ENCODE measurements around the gene RGMA.
"Not testable (repeated sequence)": the region's sequence is repeated elsewhere in the genome, so short reads cannot be mapped to it uniquely, and the experiment has no call there.

Gene RGMA

GRCh38 chr15:93044301-93045190 is 44.5 kb downstream of the RGMA start:
- no peak for TF ChIP-seq CTCF (IDR thresholded peaks at IDR 0.05; ENCODE audit: low read depth, low read length, missing control alignments)

GRCh38 chr15:93043621-93044300 is 45.2 kb downstream of the RGMA start:
- no peak overlapping the region for H3K4me3 ChIP-seq (ENCODE audit: low read depth, low read length)
- TF ChIP-seq CTCF (IDR thresholded peaks at IDR 0.05; ENCODE audit: low read depth, low read length, missing control alignments): no peak
- no peak for DNase-seq (ENCODE audit: low read depth)

More at GRCh38 chr15:93044301-93045190, 44.5 kb downstream of the RGMA start:
- no peak for DNase-seq (ENCODE audit: low read depth)
- H3K4me3 ChIP-seq (ENCODE audit: low read depth, low read length): no peak overlapping the region

DNA sequence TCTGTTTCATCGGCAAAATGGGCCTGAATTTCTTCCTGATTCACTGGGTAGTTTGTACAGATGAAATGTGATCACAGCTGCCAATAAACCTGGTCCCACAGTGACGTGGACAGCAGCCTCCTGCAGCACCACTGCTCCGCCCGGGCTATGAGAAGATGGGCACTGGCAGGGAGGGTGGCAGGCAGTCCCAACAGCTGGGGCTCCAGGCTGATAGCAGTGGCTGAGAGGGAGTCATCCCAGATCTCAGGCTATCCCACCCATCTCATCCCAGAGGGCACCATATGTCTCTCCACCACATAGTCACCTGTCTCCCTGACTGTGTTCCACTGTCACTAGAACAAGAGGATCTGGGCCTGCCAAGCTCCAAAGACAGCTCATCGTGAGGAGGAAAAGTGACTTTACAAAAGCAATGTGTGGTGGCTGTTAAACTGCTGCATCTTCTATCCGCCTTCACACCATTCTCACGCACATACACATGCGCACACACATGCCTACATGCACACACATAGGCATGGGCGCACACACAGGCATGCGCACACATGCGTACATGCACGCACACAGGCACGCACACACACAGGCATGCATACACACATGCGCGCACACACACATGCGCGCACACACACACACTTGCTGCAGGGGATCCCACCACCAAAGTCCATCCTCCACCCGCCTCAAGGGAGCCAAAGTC is 46.2 kb downstream of the RGMA start:
- no peak for DNase-seq (ENCODE audit: low read depth)
- no peak overlapping the region for H3K4me3 ChIP-seq (ENCODE audit: low read depth, low read length)
- TF ChIP-seq CTCF (IDR thresholded peaks at IDR 0.05; ENCODE audit: low read depth, low read length, missing control alignments): no peak

DNA sequence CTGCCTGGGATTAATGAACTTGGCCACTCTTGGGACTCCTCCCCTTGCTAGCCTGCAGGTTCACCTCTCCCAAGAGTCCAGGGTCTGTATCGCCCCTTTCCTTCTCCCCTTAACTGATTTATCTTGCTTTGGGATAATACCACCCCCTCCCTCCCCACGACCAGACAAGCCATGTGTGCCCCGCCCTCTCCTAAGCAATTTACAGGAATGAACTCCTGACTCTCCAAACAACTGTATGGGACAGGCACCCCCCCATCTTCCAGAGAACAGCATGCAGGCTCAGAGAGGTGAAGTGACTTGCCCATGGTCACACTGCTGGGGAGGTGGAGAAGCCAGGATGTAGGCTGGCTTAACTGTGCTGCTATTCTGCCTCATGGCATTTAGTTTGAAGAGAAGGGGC is 46.8 kb downstream of the RGMA start:
- no peak overlapping the region for H3K4me3 ChIP-seq (ENCODE audit: low read depth, low read length)
- TF ChIP-seq CTCF (IDR thresholded peaks at IDR 0.05; ENCODE audit: low read depth, low read length, missing control alignments): no peak
- no peak for DNase-seq (ENCODE audit: low read depth)

DNA sequence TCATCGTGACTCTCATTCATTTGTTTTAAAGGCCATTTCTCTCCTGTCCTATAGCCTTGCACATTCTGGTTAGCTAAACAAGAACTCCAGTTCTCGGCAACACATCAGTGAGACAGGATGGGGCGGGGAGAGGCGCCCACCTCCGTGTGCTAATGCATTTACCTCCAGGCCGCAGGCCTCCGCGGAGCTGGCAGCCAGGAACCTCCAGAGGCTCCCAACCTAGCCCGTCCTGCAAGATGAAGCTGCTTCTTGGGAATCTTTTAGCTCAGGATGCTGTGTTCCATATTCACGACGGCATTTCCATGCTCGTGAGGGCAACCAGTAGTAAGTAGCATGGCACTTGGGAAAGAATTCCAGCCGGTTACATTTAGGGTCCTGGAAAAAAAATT is 47.9 kb downstream of the RGMA start:
- no peak for DNase-seq (ENCODE audit: low read depth)
- H3K4me3 ChIP-seq (ENCODE audit: low read depth, low read length): no peak overlapping the region
- TF ChIP-seq CTCF (IDR thresholded peaks at IDR 0.05; ENCODE audit: low read depth, low read length, missing control alignments): no peak

DNA sequence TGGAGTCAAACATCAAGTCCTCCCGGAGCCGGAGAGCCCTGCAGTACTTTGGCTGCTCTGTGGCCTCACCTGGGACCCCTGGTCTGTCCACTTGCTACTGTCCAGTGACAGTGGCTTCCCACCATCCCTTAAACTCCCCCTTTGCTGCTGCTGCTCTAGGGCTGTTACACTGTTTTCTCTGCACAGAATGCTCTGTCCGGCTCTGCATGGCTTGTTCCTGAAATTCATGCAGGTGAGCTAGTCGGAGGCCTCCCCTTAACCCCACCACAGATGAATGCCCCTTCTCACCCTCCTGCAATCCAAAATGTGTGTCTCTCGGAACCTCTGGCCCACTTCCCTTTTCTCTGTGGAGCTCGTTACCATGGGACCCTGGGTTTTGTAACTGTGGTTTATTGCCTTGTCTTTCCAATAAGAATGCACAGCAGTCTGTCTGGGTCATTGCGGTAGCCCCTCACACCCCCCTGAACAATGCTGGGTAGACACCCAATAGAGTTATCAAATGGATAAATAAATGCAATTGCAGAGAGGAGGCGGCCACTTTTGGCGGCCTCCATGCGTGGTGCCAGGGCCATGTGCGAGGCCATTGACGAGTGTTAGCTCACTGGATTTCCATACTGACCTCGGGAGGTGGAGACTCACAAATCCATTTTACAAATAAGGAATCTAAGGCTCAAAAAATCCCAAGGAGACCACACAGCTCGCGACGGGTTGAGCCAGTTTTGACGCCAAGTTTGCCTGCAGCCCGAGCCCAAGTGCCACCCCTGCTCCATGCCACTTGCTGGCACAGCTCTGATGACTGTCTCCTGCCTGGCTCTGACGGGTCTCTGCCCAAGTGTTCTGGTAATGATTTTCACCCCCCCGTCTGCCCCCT is 48.5 kb downstream of the RGMA start:
- TF ChIP-seq CTCF (IDR thresholded peaks at IDR 0.05; ENCODE audit: low read depth, low read length, missing control alignments): no peak
- no peak for DNase-seq (ENCODE audit: low read depth)
- H3K4me3 ChIP-seq (ENCODE audit: low read depth, low read length): no peak overlapping the region

- H3K4me3 ChIP-seq (ENCODE audit: low read depth, low read length); DNase-seq (ENCODE audit: low read depth): not testable (repeated sequence)
These were observed 49.3 kb downstream of the RGMA start for GRCh38 chr15:93039562-93040287.

Measured in GM12864 (cell line).